K562 (cell line): ENCODE results near the gene CYP21A2. TPM values are rescaled to one million over a fixed set of nuclear protein-coding genes. Genes with fewer than 3 reads are reported as not detected.
A peak's percentile ranks its signal among the peaks of the same experiment; 100 is the strongest.

Experiments used
- CREB1 ChIP-seq, 2 experiments: sonication (generic) in 1 of 2; formaldehyde crosslinking in 1 of 2; IDR thresholded peaks; 2 replicates each; pipeline versions ENCODE4 v1.6.1 to v1.8.0; 2012 to 2022; ENCODE audit warnings: inconsistent platforms in 1 of 2, mild to moderate bottlenecking in 1 of 2, missing genetic modification reagents in 1 of 2, moderate library complexity in 1 of 2
- DPF2 ChIP-seq: fragments of 450-650 bp; IDR thresholded peaks from 2 replicates; pipeline ENCODE4 v1.6.1; 2016
- EWSR1 ChIP-seq: fragments of 450-650 bp; IDR thresholded peaks from 2 replicates; pipeline ENCODE4 v1.6.1; 2018; ENCODE audit warnings: borderline replicate concordance, mild to moderate bottlenecking, low read depth, moderate library complexity; ENCODE audit not compliant: partially characterized antibody
- GATAD2B ChIP-seq: fragments of 450-650 bp; IDR thresholded peaks from 2 replicates; pipeline ENCODE4 v1.6.1; 2017; ENCODE audit warnings: mild to moderate bottlenecking, borderline replicate concordance
- HDAC6 ChIP-seq: IDR thresholded peaks from 2 replicates; pipeline ENCODE4 v1.6.1; 2012; ENCODE audit warnings: low read depth, mild to moderate bottlenecking, control low read depth, inconsistent platforms, low read length, moderate library complexity
- LCOR ChIP-seq: sonication (generic); formaldehyde crosslinking; IDR thresholded peaks from 2 replicates; pipeline ENCODE4 v1.8.0; 2022; ENCODE audit warnings: mild to moderate bottlenecking, missing genetic modification reagents
- NFE2L1 ChIP-seq: fragments of 450-650 bp; IDR thresholded peaks from 2 replicates; pipeline ENCODE4 v1.6.1; 2016; ENCODE audit warnings: missing genetic modification characterization, low read depth, mild to moderate bottlenecking, missing compliant biosample characterization, moderate library complexity, borderline replicate concordance
- POLR2A ChIP-seq: fragments of 450-650 bp; conservative IDR thresholded peaks from 2 replicates; pipeline ENCODE4 v1.6.1; 2016
- RBM17 ChIP-seq: fragments of 200-400 bp; formaldehyde crosslinking; IDR thresholded peaks from 2 replicates; pipeline ENCODE4 v1.6.1; 2017; ENCODE audit warnings: low read depth, mild to moderate bottlenecking, low read length, borderline replicate concordance
- SMARCC2 ChIP-seq: fragments of 450-650 bp; IDR thresholded peaks from 2 replicates; pipeline ENCODE4 v1.6.1; 2017; ENCODE audit warnings: antibody characterized with exemption, moderate library complexity, mild to moderate bottlenecking, low read depth
- STAT5A ChIP-seq: IDR thresholded peaks from 2 replicates; pipeline ENCODE4 v1.6.1; 2012; ENCODE audit warnings: low read length, inconsistent platforms, borderline replicate concordance
- SUPT5H ChIP-seq: fragments of 450-650 bp; IDR thresholded peaks from 2 replicates; pipeline ENCODE4 v1.6.1; 2016
- TCF7L2 ChIP-seq: fragments of 150-350 bp; IDR thresholded peaks from 2 replicates; pipeline ENCODE4 v1.6.1; 2016; ENCODE audit warnings: low read depth, mild to moderate bottlenecking, low read length, moderate library complexity
- TRIM24 ChIP-seq, 2 experiments: fragments of 450-650 bp; IDR thresholded peaks; 2 replicates each; pipeline ENCODE4 v1.6.1; 2016
- U2AF1 ChIP-seq: fragments of 200-400 bp; formaldehyde crosslinking; optimal IDR thresholded peaks from 2 replicates; pipeline ENCODE3; 2017; ENCODE audit warnings: mild to moderate bottlenecking, low read depth, low read length, moderate library complexity
- ZBTB7A ChIP-seq: IDR thresholded peaks from 2 replicates; pipeline ENCODE4 v1.6.1; 2011; ENCODE audit warnings: low read depth, mild to moderate bottlenecking, low read length, moderate library complexity, borderline replicate concordance; ENCODE audit not compliant: control insufficient read depth
- ZNF324 ChIP-seq: fragments of 250-450 bp; sonication (Bioruptor Pico); IDR thresholded peaks from 2 replicates; pipeline ENCODE4 v1.4.0; 2020; ENCODE audit warnings: mild to moderate bottlenecking
- polyA plus RNA-seq, 8 experiments: library from polyadenylated mRNA; depleted of rRNA in 4 of 8; stranded (reverse) in 5 of 8; unstranded in 3 of 8; fragments of >200 nt; fragmentation: Nextera tagmentation in 2 of 8; fragmentation: Illumina TruSeq in 1 of 8; extraction: Ambion mirVana in 2 of 8; extraction: Trizol in 1 of 8; gene quantifications; 2 replicates each; pipeline versions ENCODE4 v1.2.1 to v1.2.3, GENCODE V29; 2011 to 2014; ENCODE audit warnings: inconsistent platforms in 1 of 8, missing spikeins in 1 of 8
- total RNA-seq, 7 experiments: library from RNA; depleted of rRNA in 6 of 7; stranded (reverse); fragments of >200 nt in 6 of 7; fragmentation: Illumina TruSeq in 2 of 7; extraction: Trizol in 2 of 7; gene quantifications; 2 replicates each; pipeline versions ENCODE4 v1.2.1 to v1.2.3, GENCODE V29; 2011 to 2021; ENCODE audit warnings: low replicate concordance in 1 of 7
- TF ChIP-seq, protein P1 (sequence below): fragments of 450-650 bp; IDR thresholded peaks from 2 replicates; pipeline ENCODE4 v1.6.1; 2014; ENCODE audit warnings: low read depth, mild to moderate bottlenecking, moderate library complexity, borderline replicate concordance
- TF ChIP-seq, protein P2 (sequence below): fragments of 150-350 bp; IDR thresholded peaks from 2 replicates; pipeline ENCODE4 v1.6.1; 2014; ENCODE audit warnings: low read depth, mild to moderate bottlenecking, low read length, borderline replicate concordance
- TF ChIP-seq, protein P3 (sequence below), 2 experiments: fragments of 450-650 bp; conservative IDR thresholded peaks; 2 replicates each; pipeline ENCODE4 v1.6.1; 2017; ENCODE audit warnings: mild to moderate bottlenecking in 2 of 2, moderate library complexity in 2 of 2
- TF ChIP-seq, protein P4 (sequence below): fragments of 450-650 bp; IDR thresholded peaks from one replicate; pipeline ENCODE4 v1.6.1; 2018; ENCODE audit warnings: mild to moderate bottlenecking, moderate library complexity; ENCODE audit not compliant: partially characterized antibody

Gene CYP21A2
- total and polyA plus RNA-seq, 9 of the 15 experiments (the other 6 are each of a cell fraction or from before 2014, with no cell fraction given): 0.03 to 1.4 (median 0.19) TPM

DNA sequence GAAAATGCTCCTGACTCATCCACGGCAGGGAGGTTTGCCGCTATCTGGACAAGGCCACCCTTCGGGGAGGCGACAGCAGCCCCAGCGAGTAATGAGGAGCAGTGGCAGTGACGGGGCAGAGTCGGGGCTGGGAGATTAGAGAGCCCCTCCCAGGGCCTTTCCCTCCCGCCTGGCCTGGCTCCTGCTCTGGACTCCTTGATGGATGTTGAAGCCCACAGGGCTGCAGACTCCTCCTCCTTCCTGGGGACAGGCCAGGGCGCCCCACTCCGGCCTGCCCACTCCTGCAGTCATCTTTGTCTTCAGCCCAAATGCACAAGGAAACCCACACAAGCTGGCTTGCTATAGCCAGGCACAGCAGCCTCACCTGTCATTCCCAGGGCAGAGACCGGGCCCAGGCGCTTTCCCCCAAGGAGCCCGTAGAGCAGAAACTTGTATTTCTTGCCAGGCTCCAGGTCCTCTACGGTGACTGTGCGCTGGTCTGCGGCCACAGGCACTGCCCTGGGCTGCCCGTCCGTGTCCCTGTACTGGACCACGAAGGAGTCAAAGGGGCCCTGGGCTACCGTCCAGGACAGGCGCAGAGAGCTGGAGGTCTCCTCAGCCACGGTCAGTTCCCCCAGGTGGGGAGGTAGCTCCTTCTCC lies 7.7 kb downstream of the CYP21A2 start (continued):
- TF ChIP-seq ZNF324 (CRISPR knock-in tag) (no peak), DPF2 (peak; percentile 60), ZBTB7A (peak; percentile 12; the same call in 1 of the 2 replicates), STAT5A (no peak), CREB1 (IDR thresholded peaks at IDR 0.05) (0 out of 2 replicates have a peak, but pooled peaks have one; percentile 6), CREB1 (CRISPR knock-in tag; IDR thresholded peaks at IDR 0.05) (no peak; the same call in 1 of the 2 replicates), TRIM24 (IDR thresholded peaks at IDR 0.05) (no peak), U2AF1 (no peak), NFE2L1 (tag) (no peak), SUPT5H (peak; percentile 46; the same call in 1 of the 2 replicates), LCOR (CRISPR knock-in tag) (no peak), HDAC6 (no peak), TCF7L2 (no peak), SMARCC2 (no peak), RBM17 (no peak), EWSR1 (no peak), GATAD2B (no peak), POLR2A (peak; percentile 59)
- TF ChIP-seq, protein P1, sequence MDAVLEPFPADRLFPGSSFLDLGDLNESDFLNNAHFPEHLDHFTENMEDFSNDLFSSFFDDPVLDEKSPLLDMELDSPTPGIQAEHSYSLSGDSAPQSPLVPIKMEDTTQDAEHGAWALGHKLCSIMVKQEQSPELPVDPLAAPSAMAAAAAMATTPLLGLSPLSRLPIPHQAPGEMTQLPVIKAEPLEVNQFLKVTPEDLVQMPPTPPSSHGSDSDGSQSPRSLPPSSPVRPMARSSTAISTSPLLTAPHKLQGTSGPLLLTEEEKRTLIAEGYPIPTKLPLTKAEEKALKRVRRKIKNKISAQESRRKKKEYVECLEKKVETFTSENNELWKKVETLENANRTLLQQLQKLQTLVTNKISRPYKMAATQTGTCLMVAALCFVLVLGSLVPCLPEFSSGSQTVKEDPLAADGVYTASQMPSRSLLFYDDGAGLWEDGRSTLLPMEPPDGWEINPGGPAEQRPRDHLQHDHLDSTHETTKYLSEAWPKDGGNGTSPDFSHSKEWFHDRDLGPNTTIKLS: no peak; the same call in 1 of the 2 replicates
- TF ChIP-seq, protein P2, sequence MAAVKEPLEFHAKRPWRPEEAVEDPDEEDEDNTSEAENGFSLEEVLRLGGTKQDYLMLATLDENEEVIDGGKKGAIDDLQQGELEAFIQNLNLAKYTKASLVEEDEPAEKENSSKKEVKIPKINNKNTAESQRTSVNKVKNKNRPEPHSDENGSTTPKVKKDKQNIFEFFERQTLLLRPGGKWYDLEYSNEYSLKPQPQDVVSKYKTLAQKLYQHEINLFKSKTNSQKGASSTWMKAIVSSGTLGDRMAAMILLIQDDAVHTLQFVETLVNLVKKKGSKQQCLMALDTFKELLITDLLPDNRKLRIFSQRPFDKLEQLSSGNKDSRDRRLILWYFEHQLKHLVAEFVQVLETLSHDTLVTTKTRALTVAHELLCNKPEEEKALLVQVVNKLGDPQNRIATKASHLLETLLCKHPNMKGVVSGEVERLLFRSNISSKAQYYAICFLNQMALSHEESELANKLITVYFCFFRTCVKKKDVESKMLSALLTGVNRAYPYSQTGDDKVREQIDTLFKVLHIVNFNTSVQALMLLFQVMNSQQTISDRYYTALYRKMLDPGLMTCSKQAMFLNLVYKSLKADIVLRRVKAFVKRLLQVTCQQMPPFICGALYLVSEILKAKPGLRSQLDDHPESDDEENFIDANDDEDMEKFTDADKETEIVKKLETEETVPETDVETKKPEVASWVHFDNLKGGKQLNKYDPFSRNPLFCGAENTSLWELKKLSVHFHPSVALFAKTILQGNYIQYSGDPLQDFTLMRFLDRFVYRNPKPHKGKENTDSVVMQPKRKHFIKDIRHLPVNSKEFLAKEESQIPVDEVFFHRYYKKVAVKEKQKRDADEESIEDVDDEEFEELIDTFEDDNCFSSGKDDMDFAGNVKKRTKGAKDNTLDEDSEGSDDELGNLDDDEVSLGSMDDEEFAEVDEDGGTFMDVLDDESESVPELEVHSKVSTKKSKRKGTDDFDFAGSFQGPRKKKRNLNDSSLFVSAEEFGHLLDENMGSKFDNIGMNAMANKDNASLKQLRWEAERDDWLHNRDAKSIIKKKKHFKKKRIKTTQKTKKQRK: no peak
- TF ChIP-seq, protein P3, sequence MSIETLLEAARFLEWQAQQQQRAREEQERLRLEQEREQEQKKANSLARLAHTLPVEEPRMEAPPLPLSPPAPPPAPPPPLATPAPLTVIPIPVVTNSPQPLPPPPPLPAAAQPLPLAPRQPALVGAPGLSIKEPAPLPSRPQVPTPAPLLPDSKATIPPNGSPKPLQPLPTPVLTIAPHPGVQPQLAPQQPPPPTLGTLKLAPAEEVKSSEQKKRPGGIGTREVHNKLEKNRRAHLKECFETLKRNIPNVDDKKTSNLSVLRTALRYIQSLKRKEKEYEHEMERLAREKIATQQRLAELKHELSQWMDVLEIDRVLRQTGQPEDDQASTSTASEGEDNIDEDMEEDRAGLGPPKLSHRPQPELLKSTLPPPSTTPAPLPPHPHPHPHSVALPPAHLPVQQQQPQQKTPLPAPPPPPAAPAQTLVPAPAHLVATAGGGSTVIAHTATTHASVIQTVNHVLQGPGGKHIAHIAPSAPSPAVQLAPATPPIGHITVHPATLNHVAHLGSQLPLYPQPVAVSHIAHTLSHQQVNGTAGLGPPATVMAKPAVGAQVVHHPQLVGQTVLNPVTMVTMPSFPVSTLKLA (conservative IDR thresholded peaks at IDR 0.05): peak in 1 of 2 experiments; percentile 12; a peak in 1 of 4 replicates
- TF ChIP-seq, protein P4, sequence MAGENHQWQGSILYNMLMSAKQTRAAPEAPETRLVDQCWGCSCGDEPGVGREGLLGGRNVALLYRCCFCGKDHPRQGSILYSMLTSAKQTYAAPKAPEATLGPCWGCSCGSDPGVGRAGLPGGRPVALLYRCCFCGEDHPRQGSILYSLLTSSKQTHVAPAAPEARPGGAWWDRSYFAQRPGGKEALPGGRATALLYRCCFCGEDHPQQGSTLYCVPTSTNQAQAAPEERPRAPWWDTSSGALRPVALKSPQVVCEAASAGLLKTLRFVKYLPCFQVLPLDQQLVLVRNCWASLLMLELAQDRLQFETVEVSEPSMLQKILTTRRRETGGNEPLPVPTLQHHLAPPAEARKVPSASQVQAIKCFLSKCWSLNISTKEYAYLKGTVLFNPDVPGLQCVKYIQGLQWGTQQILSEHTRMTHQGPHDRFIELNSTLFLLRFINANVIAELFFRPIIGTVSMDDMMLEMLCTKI: no peak
